Stimulated activated CD4-positive, alpha-beta T cell treated with anti-CD3 and anti-CD28 coated beads, Interleukin-2, amount 100 ng/mL, for 4 hours (primary cell): ENCODE data around the gene PNPLA2.
A peak's percentile ranks its signal among the peaks of the same experiment; 100 is the strongest.

ENCODE experiments used
- DNase-seq: peaks from one replicate; pipeline ENCODE4 v3.0.0-alpha.2; 2020; ENCODE audit warnings: low read depth

PNPLA2 gene

GRCh38 chr11:798093-798713, 20.5 kb upstream of the PNPLA2 start, which contains the start of gene SLC25A22:
TSS of gene SLC25A22 (minus strand) at chr11:798281. CDS start at chr11:795006, 3,275 bp downstream.
- DNase-seq, result peak; percentile 75

- no peak for DNase-seq
Observed at GRCh38 chr11:799641-800316, 18.9 kb upstream of the PNPLA2 start.

DNA sequence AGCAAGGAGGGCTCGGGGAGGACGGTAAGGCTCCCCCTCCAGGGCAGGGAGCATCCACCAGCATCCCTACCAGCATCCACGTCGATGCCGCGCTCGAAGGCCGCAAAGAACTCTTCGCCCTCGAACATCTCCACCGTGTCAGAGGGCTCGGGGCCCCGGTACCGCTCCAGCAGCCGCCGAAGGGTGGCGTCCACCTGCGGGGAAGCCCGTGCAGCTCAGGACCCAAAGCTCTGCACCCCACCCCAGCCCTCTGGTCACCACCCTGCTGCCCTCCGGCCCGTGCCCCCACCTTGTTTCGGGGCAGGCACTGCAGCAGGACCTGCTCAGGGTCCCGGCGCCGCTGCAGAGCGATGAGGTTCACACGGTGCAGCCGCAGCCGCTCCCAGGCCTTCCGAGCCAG, 18.2 kb upstream of the PNPLA2 start:
- DNase-seq, result no peak

- DNase-seq, result no peak
Observed at GRCh38 chr11:801097-801780, 17.5 kb upstream of the PNPLA2 start.

DNA sequence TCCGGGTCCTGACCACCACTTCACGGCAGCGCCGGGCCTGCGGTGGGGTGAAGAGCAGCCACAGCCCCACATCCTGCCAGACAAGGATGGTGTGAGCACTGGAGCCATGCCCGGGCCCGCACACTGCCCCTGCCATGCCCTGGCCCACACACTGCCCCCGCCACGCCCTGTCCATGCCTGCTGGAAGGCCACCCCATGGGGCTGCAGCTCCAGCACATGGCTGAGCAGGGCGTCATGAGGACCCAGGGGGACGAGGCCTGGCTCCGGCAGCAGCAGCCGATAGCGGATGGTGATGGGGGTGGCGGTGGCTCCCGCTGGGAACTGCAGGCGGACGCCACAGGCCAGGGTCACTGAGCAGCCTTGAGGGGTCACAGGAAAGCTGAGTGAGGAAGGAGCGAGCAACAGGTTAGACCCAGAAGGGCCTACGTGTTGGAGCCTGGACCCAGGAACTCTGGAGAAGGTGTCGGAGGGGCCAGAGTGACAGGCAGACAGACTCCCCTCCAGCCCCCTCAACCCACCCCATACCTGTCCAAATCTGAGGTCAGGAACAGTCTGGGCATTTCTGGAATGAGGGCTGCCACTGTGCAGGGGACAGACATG, 16.6 kb upstream of the PNPLA2 start:
- no peak for DNase-seq

- DNase-seq, result no peak
Observed at GRCh38 chr11:802693-803466, 15.8 kb upstream of the PNPLA2 start.

DNA sequence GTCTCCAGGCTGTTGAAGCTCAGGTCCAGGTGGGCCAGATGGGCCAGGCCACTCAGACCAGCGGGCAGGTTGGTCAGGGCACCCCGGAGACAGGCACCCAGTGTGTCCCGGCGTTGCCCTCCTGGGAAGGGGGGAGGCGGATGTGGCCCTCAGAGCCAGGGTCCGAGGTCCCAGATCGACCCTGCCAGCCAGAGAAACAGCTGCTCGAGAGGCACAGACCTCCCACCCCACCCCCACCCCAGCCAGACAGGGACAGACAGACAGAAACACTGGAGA, 15.3 kb upstream of the PNPLA2 start:
- no peak for DNase-seq

DNA sequence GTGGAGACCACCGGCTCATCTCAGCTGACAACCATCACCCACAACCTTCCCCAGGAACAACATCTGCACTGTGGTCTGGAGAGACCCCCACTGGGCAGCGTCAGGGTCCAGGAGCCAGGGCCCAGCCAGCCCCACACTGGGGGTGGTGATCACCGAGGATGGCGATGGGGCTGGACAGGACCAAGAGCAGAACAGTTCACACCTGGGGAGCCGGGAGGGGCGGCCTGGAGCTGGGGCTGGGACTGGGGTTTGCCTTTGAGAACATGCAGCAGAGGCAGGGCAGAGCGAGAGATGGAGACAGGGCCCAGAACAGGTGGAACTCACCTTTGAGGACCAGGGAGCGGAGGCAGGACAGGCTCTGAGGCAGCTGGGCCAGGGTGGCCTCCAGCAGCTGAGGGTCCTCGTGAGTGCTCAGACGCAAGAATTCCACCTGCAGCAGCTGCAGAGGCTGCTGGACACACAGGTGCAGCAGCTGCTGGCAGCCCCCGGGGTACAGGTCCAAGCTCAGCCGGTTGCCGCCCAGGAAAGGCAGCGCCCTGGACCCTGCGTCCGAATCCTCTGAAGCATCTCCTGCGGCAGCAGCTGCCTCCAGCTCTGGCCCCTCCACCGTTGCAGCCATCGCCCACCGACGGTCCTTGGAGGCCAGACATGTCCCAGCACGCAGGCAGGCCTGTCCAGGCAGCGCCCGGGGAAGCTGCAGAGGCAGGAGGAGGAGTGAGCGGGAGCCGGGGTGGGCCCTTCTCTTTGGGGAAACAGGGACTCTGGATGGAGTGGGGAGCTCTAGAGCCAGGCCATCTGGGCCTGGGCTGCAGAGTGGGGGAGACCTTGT, 14.7 kb upstream of the PNPLA2 start:
- no peak for DNase-seq

DNA sequence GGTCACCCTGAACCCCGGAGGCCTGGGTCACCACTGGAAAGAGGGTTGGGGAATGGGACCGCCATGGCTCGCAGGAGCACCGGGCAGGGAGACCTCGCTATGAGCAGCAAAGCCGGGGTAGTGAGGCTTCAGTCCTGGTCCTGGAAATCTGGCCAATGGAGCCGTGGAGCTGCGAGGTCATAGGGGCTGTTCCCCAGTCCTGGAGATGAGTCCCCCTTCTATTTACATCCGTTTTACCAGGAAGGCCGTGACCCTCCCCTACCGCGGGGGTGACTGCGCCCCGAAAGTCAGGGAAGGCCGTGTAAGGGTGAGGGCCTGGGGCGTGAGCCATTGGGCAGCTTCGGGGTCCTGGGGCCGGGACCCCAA, 14.1 kb upstream of the PNPLA2 start:
- DNase-seq, result no peak

GRCh38 chr11:808427-809286, 10.1 kb upstream of the PNPLA2 start:
- DNase-seq, result no peak

- DNase-seq, result peak; percentile 98
Observed at GRCh38 chr11:809287-810039, 9.3 kb upstream of the PNPLA2 start, which contains the start of gene RPLP2. TSS of gene RPLP2 (plus strand) at chr11:809967. CDS start at chr11:810235, 268 bp downstream.

DNA sequence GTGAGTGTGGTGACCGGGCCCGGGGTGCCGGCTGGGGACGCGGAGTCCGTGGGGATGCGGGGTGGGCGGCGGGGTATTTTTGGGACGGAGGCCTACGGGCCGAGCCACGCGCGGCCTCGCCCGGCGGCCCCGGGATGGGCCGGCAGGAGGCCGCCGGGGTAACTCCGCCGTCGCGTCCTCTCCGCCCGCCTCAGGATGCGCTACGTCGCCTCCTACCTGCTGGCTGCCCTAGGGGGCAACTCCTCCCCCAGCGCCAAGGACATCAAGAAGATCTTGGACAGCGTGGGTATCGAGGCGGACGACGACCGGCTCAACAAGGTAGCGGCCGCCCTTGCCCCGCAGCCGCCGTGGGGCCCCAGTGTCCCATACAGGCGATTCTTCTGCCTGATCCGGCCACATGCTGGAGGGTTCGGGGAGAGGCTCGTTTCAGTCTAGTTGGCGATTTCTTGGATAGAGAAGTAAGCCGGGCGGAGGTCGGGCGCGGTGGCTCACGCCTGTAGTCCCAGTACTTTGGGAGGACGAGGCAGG, 8.6 kb upstream of the PNPLA2 start:
- no peak for DNase-seq

DNA sequence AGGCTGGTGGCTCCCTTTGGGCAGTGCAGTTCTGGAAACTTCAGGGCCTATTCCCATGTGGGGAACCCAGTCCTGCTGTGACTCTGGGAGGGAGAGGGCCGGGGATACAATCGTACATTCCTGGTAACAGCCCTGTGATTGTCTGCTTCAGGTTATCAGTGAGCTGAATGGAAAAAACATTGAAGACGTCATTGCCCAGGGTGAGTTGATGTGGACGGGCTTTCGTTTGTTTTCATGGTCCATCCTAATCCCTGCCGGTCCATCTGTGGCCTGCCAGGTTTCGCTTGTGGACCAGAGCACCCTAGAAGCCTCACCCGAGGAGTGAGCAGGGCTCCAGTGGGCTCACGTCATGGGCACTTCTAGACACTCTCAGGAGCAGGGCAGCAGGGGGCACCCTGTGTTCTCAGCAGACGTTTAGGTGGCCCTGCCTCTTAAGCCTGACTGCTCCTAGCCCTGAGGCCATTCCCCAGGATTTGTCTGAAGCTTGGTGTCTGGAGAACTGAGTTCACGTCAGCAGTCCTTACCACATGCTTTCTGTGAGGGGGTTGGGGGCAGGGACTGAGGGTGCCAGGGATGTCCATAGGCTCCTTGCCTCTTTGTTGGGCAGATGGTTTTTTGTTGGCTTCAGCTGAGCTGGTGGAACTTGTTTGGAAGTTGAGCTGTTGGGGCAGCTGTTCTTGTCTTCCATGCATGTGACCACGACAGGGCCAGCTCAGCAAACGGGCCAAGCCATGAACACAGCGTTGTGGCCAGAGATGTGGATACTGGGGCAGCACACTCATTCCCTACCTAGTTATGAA, 7.1 kb upstream of the PNPLA2 start:
- DNase-seq, result no peak

DNA sequence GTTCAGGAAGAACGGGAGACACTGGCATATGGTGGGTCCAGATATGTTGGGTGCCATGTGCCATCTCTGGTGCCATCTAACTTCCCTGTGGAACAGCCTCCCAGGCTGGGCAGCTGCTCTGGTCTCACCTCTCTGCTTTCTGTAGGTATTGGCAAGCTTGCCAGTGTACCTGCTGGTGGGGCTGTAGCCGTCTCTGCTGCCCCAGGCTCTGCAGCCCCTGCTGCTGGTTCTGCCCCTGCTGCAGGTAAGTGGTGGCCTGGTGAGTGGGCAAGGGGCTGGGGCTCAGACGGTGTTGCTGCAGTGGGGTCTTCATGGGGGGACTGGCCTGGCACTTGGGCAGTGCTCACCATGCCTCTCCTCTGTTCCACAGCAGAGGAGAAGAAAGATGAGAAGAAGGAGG, 6.3 kb upstream of the PNPLA2 start:
- no peak for DNase-seq

DNA sequence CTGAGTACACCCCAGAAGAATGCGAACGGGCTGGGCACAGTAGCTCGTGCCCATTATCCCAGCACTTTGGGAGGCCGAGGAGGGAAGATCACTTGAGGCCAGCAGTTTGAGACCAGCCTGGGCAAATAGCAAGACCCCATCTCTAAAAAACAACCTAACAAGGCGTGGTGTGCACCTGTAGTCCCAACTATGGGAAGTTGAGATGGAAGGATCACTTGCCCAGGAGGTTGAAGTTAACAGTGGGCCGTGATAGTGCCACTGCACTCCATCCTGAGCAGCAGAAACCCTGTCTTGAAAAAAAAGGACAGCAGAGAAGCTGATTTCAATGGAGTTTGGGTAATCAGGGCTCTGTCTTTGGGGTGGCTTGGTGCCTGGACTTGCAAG, 5.7 kb upstream of the PNPLA2 start:
- no peak for DNase-seq

- DNase-seq, result no peak
Observed at GRCh38 chr11:813456-814096, 5.1 kb upstream of the PNPLA2 start.

DNA sequence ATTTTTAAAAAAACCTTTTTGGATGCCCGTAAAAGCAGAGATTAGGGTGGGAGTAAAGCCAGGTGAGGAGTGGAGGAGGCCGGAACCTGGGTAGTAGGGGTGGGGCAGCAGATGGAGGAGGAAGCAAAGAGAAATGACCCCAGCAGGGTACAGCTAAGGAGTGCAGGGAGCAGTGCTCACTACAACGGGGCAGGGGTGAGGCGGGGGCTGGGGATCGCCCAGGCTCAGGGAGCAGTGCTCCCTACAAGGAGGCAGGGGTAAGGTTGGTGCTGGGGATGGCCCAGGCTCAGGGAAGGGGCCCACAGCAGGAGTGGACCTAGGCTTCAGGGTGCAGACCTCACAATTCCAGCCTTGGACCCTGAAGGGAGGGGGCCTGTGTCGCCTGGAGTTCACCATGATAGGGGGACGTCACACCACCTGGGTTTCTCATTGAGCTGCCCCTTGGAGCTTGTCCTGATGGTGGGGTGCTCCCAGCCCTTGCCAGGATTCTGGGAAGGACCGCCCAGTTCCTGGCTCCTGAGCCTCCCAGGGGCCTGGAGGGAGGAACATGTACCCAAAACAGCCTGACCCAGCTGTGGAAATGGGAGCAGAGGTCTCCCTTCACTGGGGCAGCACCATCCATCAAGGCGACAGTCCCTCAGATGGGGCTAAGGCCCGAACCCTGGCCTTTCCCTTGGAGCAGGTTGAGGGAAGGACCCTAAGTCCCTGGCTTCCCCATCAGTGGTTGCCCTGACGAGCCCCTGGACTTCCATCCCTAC, 2.9 kb upstream of the PNPLA2 start:
- DNase-seq, result no peak

DNA sequence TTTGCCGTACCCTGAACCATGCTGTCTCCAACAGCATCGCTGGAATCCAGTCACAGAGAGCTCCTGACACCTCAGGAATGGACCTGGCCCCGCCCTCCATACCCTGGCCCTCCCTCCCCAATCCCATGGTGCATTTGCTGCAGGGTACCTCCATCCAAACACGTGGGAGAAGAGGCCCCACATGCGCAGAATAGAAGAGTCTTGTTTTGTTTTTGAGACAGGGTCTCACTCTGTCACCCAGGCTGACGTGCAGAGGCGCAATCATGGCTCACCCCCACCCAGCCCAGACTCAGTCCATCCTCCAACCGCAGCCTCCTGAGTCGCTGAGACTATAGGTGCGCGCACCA, 2.3 kb upstream of the PNPLA2 start:
- no peak for DNase-seq
